Urothelium cell line (cell line): Measurements from ENCODE around the gene CAMK2D.

Experiments
- DNase-seq: peaks from one replicate; pipeline ENCODE4 v3.0.0; 2011; ENCODE audit warnings: low spot score, mixed read lengths
- FAIRE-seq: peaks from 2 replicates; lab custom pipeline; 2011; peaks lifted over from hg19 to GRCh38; lab: Jason Lieb, UNC

Gene CAMK2D

DNA sequence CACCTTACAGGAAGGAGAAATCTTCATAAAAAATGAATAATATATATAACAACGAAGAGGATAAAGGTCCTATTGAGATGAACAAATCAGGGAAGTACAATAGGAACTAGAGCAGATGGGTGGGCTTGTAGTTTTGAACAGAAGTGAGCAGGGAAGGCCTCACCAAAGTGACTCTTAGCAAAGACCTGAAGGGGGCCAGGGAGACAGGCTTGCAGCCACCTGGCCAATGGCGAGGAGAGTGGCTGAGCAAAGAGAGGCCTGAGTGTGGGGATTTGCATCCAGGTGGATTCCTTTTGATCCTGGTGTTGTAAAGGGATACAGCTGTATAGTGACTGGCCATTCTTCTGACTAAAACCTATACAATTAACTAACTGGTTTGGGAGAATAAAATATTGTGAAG, 354.1 kb downstream of the CAMK2D start:
- FAIRE-seq (no peak), DNase-seq (no peak)

- no peak for FAIRE-seq
- DNase-seq: no peak
These were observed 354.9 kb downstream of the CAMK2D start for GRCh38 chr4:113406723-113407016.

DNA sequence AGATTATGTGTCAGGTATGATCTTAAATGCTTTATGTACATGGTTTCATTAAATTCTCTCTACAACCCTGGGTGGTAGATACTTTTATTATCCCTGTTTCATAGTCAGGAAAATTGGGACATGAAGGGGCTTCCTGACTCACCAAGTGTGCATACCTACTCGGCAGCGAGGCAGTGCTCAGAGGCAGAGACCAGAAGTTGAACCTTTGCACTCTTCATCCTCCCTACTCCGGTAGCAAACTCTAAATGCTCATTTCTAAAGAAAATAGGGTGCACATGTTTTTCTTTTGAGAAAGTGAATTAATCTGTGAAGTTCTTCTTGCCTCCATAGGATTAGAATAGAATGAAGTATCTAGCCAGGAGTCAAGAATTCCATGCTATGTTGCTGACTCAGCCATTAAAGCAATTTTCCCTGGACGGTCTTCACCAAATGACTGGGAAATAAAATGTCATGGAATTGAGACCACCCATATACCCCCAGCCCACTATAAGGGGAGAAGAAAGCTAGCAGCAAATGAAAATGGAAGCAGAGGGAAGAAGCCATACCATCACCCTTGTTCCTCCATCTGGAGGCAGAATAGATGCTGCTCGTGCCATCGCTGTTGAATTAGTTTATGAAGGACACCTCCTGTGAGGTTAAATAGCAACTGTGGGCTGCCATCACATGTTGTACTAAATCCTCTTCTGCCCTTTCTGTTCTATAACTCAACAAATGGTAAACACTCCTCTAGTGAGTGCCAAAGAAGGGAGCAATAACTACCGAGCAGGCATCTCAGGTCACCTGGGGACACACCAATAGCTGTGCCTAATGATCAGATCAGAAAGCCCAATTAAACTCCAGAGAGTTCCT, 355.4 kb downstream of the CAMK2D start:
- no peak for FAIRE-seq
- no peak for DNase-seq

GRCh38 chr4:113404841-113405240, 356.7 kb downstream of the CAMK2D start:
- no peak for DNase-seq
- no peak for FAIRE-seq

GRCh38 chr4:113404167-113404571, 357.4 kb downstream of the CAMK2D start:
- DNase-seq (no peak), FAIRE-seq (no peak)
